Gastroesophageal sphincter (tissue), 3 donors: ENCODE data around the gene KIF5C.

ENCODE experiments used
- EP300 ChIP-seq: sonication (generic); formaldehyde crosslinking; IDR thresholded peaks from one replicate; pipeline ENCODE4 v1.6.1; 2017; ENCODE audit warnings: antibody characterized with exemption, mild to moderate bottlenecking
- POLR2A ChIP-seq, 2 donors: fragments of 450-650 bp; IDR thresholded peaks; one replicate each; pipeline ENCODE4 v1.6.1; 2017; ENCODE audit warnings: antibody characterized with exemption in 2 of 2, mild to moderate bottlenecking in 2 of 2, moderate library complexity in 1 of 2
- POLR2AphosphoS5 ChIP-seq: sonication (generic); formaldehyde crosslinking; IDR thresholded peaks from one replicate; pipeline ENCODE4 v1.6.1; 2017; ENCODE audit warnings: antibody characterized with exemption
- TF ChIP-seq, protein P1 (sequence below), 4 experiments: fragments of 200-600 bp in 2 of 4; fragments of 450-650 bp in 2 of 4; sonication (generic) in 1 of 4; IDR thresholded peaks; one replicate each; pipeline ENCODE4 v1.5.1; 2017 to 2019; ENCODE audit warnings: antibody characterized with exemption in 4 of 4, mild to moderate bottlenecking in 2 of 4, moderate library complexity in 2 of 4

DNA sequence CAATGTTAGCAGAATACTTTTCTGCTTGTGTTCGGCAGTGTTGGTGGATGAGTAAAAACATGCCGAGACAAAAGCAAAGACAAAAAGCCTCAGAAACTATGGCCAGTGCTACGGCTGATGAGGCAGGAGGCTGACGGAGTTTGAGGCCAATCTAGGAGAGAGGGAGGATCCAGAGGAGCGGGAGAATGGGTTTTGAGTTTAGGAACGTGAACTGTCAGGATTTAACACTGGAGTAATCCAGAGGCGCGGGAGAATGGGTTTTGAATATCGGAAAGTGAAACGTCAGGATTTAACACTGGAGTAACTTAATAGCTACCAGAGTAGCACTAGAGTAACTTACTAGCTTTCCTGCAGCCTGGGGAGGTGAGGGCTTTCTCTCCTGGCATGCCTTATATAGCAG lies 200.8 kb downstream of the KIF5C start:
- TF ChIP-seq, protein P1, sequence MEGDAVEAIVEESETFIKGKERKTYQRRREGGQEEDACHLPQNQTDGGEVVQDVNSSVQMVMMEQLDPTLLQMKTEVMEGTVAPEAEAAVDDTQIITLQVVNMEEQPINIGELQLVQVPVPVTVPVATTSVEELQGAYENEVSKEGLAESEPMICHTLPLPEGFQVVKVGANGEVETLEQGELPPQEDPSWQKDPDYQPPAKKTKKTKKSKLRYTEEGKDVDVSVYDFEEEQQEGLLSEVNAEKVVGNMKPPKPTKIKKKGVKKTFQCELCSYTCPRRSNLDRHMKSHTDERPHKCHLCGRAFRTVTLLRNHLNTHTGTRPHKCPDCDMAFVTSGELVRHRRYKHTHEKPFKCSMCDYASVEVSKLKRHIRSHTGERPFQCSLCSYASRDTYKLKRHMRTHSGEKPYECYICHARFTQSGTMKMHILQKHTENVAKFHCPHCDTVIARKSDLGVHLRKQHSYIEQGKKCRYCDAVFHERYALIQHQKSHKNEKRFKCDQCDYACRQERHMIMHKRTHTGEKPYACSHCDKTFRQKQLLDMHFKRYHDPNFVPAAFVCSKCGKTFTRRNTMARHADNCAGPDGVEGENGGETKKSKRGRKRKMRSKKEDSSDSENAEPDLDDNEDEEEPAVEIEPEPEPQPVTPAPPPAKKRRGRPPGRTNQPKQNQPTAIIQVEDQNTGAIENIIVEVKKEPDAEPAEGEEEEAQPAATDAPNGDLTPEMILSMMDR (IDR thresholded peaks at IDR 0.05): no peak
- TF ChIP-seq EP300 (no peak), POLR2AphosphoS5 (no peak), POLR2A (IDR thresholded peaks at IDR 0.05) (no peak)
